D341Med (cell line): ENCODE measurements around the gene SCGB3A2.
"Not testable (repeated sequence)": the region's sequence is repeated elsewhere in the genome, so short reads cannot be mapped to it uniquely, and the experiment has no call there.

Source experiments
- DNase-seq: peaks from one replicate; pipeline ENCODE4 v3.0.0; 2012; ENCODE audit warnings: low spot score

The SCGB3A2 gene

GRCh38 chr5:147863454-147864158 lies 14.9 kb upstream of the SCGB3A2 start:
- DNase-seq, result no peak

DNA sequence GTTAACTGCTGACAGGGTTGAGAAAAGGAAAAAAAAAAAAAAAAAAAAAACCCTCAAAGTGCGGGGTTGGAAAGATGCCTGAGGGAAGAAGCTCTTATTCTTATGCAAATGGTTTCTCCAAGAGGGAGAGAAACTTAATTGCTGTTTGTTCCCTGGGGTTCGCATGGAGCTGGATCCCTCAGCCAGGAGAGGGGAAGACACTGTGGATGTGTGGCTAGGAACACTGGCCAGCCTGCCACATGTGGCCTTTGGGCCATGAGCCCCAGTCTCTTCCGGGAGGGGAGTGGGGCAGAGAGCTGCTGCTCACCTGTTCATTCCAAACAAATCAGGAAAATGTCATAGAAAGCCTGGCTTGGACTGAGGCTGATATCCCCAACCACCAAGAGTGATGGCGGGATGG lies 9.4 kb upstream of the SCGB3A2 start:
- no peak for DNase-seq

DNA sequence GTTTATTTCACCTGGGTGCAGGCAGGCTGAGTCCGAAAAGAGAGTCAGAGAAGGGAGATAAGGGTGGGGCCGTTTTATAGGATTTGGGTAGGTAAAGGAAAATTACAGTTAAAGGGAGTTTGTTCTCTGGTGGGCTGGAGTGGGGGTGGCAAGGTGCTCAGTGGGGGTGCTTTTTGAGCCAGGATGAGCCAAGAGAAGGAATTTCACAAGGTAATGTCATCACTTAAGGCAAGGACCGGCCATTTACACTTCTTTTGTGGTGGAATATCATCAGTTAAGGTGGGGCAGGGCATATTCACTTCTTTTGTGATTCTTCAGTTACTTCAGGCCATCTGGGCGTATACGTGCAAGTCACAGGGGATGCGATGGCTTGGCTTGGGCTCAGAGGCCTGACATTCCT lies 8.6 kb upstream of the SCGB3A2 start:
- not testable (repeated sequence) for DNase-seq

DNA sequence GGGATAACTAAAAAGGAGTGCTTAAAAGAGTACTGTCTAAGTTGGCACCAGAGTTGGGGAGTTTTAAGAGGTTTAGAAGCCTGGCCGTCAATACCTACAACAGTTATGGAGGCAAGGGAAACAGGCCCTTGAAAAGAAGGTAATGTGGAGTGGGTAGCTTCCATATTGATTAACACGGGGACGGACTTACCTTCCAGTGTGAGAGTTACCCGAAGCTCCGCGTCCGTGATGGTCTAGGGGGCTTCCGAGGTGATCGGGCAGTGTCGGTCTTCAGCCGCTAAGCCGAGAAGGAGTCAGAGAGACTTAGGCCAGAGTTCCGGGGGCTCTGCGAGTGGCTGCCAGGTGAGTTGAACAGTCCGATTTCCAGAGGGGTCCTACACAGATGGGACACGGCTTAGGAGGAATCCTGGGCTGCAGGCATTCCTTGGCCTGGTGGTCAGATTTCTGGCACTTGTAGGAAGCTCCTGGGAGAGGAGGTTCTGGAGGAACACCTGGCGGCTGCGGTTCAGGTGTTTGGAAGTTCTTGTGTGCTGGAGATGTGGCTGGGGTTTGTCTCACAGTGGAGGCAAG lies 6.4 kb upstream of the SCGB3A2 start:
- DNase-seq, result not testable (repeated sequence)

DNA sequence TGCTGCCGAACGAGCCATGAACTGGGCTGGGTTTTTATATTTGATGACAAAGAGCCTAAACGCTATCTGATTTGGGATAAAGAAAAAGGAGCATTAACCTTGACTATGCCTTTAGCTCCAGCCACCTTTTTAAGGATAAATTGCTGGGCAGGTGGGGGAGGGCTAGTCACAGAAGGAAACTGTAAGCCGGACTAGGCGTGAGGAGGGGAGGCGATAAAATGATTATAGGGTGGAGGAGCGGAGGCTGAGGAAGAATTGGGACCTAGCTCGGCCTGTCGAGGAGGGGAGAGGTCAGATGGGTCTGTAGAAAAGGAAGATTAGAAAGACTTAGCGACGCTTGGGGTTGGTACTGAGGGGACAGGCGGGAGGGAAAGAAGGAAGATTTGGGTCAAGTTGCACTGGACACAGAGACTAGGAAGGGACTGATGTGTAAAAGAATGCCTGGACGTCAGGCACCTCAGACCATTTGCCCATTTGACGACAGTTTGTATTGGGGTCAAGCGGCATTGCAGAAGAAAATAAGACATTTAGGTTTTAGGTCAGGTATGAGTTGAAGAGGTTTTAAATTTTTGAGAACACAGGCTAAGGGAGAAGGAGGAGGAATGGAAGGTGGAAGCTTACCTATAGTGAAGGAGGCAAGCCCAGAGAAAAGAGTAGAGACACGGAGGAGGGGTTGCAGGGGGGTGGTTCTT lies 5.6 kb upstream of the SCGB3A2 start:
- DNase-seq, result not testable (repeated sequence)

- not testable (repeated sequence) for DNase-seq
These were observed 4.2 kb upstream of the SCGB3A2 start for GRCh38 chr5:147874118-147874875.

GRCh38 chr5:147874910-147875367 lies 3.6 kb upstream of the SCGB3A2 start:
- DNase-seq, result no peak

GRCh38 chr5:147876141-147876540 lies 2.4 kb upstream of the SCGB3A2 start:
- no peak for DNase-seq

DNA sequence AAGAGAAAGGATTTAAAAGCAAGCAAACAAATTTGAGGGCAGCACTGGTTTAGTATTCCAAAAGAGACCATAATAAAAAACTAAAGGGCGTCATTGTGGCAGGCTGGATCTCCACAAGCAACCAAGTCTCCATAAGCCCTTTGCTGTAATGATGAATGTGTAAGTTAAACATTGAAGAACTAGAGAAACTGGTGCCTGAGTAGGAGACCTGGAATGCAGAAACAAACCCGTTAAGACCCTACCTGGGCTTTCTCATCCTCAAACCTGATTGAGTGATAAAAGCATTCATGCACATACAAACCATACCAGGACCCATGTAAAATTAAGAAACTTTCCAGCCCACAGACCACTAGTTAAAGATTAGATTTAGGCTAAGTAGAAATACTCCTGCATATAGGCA lies 1.9 kb upstream of the SCGB3A2 start:
- no peak for DNase-seq

- DNase-seq, result no peak
These were observed 1.3 kb downstream of the SCGB3A2 start for GRCh38 chr5:147879784-147880183.

- no peak for DNase-seq
These were observed 2.0 kb downstream of the SCGB3A2 start for GRCh38 chr5:147880487-147880886.

GRCh38 chr5:147882586-147883313 lies 4.2 kb downstream of the SCGB3A2 start:
- no peak for DNase-seq

- no peak for DNase-seq
These were observed 8.6 kb downstream of the SCGB3A2 start for GRCh38 chr5:147887026-147887627.

- DNase-seq, result no peak
These were observed 9.4 kb downstream of the SCGB3A2 start for GRCh38 chr5:147887930-147888329.

- DNase-seq, result no peak
These were observed 14.3 kb downstream of the SCGB3A2 start for GRCh38 chr5:147892696-147893296.

DNA sequence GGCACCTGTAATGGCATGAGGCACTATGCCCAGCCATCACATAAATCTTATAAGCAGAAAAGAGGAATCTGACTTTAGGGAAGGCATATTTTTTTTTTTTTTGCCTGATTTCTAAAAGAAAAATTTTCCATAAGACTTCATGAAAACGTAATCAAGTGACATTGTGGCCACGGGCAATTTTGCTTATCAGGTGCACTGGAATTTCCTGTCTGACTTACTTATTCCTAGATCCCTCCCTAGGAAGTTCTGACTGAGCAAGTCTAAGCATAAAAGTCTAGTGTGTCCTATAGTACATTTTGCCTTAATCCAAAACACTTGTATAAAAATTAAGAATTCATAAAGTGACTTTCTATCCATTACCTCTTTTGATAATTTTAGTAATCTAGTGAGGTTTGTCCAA lies 15.3 kb downstream of the SCGB3A2 start:
- no peak for DNase-seq

DNA sequence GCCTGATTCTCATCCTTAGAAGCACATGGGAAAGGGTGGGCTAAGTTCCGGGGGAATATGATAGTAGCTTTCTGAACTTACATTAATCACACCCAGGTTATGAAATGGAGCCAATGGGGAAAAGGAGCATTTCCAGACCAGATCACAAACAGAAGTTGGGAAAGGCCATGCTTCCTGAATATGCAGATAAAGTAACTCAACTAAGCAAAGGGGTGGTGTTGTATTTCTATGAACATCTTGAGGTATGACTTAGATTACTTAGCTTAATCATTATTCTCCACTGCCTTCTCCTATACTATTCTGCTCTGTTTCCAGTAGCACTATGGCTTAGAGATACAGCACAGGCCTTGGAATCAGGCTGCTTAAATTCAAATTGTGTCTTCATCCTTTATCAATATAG lies 17.4 kb downstream of the SCGB3A2 start:
- DNase-seq, result no peak

- no peak for DNase-seq
These were observed 20.4 kb downstream of the SCGB3A2 start for GRCh38 chr5:147898875-147899401.

DNA sequence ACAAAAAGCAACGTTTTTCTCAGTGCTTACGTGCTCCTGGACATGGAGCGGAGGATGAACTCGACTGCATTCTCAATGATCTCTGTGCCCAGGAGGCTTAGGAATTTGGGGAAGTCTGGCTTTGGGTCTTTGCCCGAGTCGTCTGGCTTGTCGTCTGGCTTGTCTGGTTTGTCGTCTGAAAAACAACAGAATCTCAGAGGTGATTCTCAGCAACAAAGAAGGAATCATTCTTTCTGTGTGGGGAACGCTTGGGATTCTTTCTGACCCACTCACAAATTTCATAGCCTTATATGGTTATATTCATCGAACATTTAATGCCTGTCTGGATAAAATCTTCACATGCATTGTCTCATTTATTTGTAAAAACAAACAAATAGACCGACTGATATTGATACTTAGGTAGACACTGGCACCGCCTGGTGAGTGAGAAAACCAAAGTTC lies 23.1 kb downstream of the SCGB3A2 start:
- DNase-seq, result no peak

DNA sequence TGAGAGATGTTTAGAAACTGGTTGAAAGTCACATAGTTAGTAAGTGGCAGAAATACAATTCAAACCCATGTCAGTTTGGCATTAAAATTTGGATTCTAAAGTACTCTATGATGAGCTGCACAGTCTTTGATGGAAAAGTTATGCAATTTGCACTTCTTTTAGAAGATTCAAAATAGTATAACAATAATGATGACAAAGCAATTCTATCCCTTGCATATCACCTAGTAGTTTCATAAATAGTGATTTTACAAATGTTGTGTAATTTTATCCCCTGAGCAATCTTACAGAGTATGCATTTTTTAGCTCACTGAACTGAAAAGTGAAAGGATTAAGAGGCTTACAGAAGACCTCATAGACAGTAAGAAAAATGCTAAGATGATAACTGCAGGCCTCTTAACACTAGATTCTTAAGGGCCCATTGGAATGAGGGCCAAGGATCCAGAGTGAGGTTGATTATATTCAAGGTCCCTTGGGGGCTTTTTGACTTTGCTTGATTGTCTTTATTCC lies 24.2 kb downstream of the SCGB3A2 start:
- DNase-seq, result no peak
